Stomach (tissue), 19 donors: ENCODE data around the gene RASD2. TPM values are rescaled to one million over a fixed set of nuclear protein-coding genes. Genes with fewer than 3 reads are reported as not detected.
A peak's percentile ranks its signal among the peaks of the same experiment; 100 is the strongest.
"Not testable (repeated sequence)": the region's sequence is repeated elsewhere in the genome, so short reads cannot be mapped to it uniquely, and the experiment has no call there.

ENCODE experiments used
- DNase-seq, 2 donors: peaks; one replicate each; pipeline versions ENCODE4 v3.0.0 to v3.0.0-alpha.2; 2013 to 2019
- H3K27ac ChIP-seq, 5 donors: fragments of 200-600 bp in 4 of 5; sonication (generic) in 4 of 5; one replicate each; pipeline ENCODE4 v1.5.1; 2013 to 2019; ENCODE audit warnings: mild to moderate bottlenecking in 1 of 5, moderate library complexity in 1 of 5
- H3K27me3 ChIP-seq, 3 donors: fragments of 200-600 bp; sonication (generic); one replicate each; pipeline ENCODE4 v1.5.1; 2017 to 2019; ENCODE audit warnings: mixed run types in 1 of 3
- H3K36me3 ChIP-seq, 4 donors: fragments of 200-600 bp; sonication (generic); 1 replicate in 3 of 4; 2 replicates in 1 of 4; pipeline ENCODE4 v1.5.1; 2016 to 2019
- H3K4me1 ChIP-seq, 4 donors: fragments of 200-600 bp; sonication (generic); one replicate each; pipeline ENCODE4 v1.5.1; 2016 to 2019
- H3K4me3 ChIP-seq, 4 donors: fragments of 200-600 bp; sonication (generic) in 3 of 4; one replicate each; pipeline ENCODE4 v1.5.1; 2016 to 2019; ENCODE audit warnings: mild to moderate bottlenecking in 1 of 4
- H3K9me3 ChIP-seq, 4 donors: fragments of 200-600 bp; sonication (generic); one replicate each; pipeline ENCODE4 v1.5.1; 2016 to 2019
- CTCF ChIP-seq, 7 experiments: fragments of 450-650 bp in 4 of 7; fragments of 200-600 bp in 3 of 7; sonication (generic) in 3 of 7; IDR thresholded peaks; one replicate each; pipeline ENCODE4 v1.5.1; 2016 to 2019; ENCODE audit warnings: antibody characterized with exemption in 7 of 7, control low read depth in 2 of 7, mild to moderate bottlenecking in 1 of 7
- EP300 ChIP-seq: sonication (generic); formaldehyde crosslinking; IDR thresholded peaks from one replicate; pipeline ENCODE4 v1.6.1; 2017; ENCODE audit warnings: antibody characterized with exemption
- POLR2A ChIP-seq, 4 donors: fragments of 450-650 bp; IDR thresholded peaks; one replicate each; pipeline ENCODE4 v1.6.1; 2016; ENCODE audit warnings: antibody characterized with exemption in 4 of 4, control low read depth in 2 of 4, mild to moderate bottlenecking in 1 of 4, moderate library complexity in 1 of 4
- POLR2AphosphoS5 ChIP-seq, 3 donors: sonication (generic); formaldehyde crosslinking; IDR thresholded peaks; one replicate each; pipeline ENCODE4 v1.6.1; 2016; ENCODE audit warnings: antibody characterized with exemption in 3 of 3
- WGBS, 5 donors: extraction: QIAGEN DNeasy Blood & Tissue Kit in 3 of 5; methylation state at CpG; one replicate each; pipeline versions ENCODE4 v1.1.5 to v1.1.7; 2013 to 2018; 5-methylcytosine and 5-hydroxymethylcytosine counted together
- intact Hi-C: fragments of 100-400 bp; cut with DNase I; formaldehyde crosslinking; loops from one replicate; pipeline ENCODE4 v1.15.1; 2023; ENCODE audit warnings: low total_unique reads
- long read RNA-seq, 10 donors: transcript quantifications; one replicate each; lab custom pipeline, GENCODE V29; 2026
- polyA plus RNA-seq, 3 donors: library from polyadenylated mRNA; stranded (reverse); fragments of 200-250 nt; gene quantifications; one replicate each; pipeline ENCODE4 v1.2.3, GENCODE V29; 2013
- total RNA-seq, 5 donors: library from RNA; depleted of rRNA; stranded (reverse); fragments of >200 nt; gene quantifications; one replicate each; pipeline versions ENCODE4 v1.1.0 to v1.2.3, GENCODE V29; 2014 to 2016
- donor health status: healthy with polysubstance abuse.
- donor health status: Bipolar disorder and iron deficiency.
- donor health status: healthy.

Gene RASD2, protein sequence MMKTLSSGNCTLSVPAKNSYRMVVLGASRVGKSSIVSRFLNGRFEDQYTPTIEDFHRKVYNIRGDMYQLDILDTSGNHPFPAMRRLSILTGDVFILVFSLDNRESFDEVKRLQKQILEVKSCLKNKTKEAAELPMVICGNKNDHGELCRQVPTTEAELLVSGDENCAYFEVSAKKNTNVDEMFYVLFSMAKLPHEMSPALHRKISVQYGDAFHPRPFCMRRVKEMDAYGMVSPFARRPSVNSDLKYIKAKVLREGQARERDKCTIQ
- total RNA-seq (1 to 10 TPM in 1 of 5 donors, under 1 TPM in 4; 0.43 to 3.6 (median 0.58) TPM), polyA plus RNA-seq (1 to 10 TPM in 1 of 3 donors, under 1 TPM in 2; 0.68 to 2.9 (median 0.76) TPM)
- long read RNA-seq, donor 1, partial matches to known transcripts: 0 of 1 reads
- long read RNA-seq, donor 1, other reads (novel, unspliced or antisense): 0 of 1 reads
- long read RNA-seq, donor 2, partial matches to known transcripts: 0 of 3 reads
- long read RNA-seq, donor 2, other reads (novel, unspliced or antisense): 0 of 3 reads
- long read RNA-seq, donor 3: 0 reads
- long read RNA-seq, donor 4: 0 reads
- long read RNA-seq, donor 5, partial matches to known transcripts: 0 of 2 reads
- long read RNA-seq, donor 5, other reads (novel, unspliced or antisense): 0 of 2 reads
- long read RNA-seq, donor 6: 0 reads
- long read RNA-seq, donor 7, partial matches to known transcripts: 6 of 7 reads
- long read RNA-seq, donor 7, other reads (novel, unspliced or antisense): 0 of 7 reads
- long read RNA-seq, donor 8, partial matches to known transcripts: 0 of 1 reads
- long read RNA-seq, donor 8, other reads (novel, unspliced or antisense): 0 of 1 reads
- long read RNA-seq, donor 9: 0 reads
- long read RNA-seq, donor 10: 0 reads

- intact Hi-C loops: no loop called here
Measured at GRCh38 chr22:35540595-35541253, at the start of gene RASD2. RASD2 (plus strand) TSS chr22:35540831; CDS start chr22:35546810, 5,979 bp downstream.

GRCh38 chr22:35491061-35491907 lies 49.3 kb upstream of the RASD2 start:
- 67 to 93% (median 80%) methylated on average over 10 to 20 of the region's 24 CpGs for WGBS, 5 donors
- H3K27ac ChIP-seq, H3K27me3 ChIP-seq, H3K4me1 ChIP-seq, intact Hi-C loops, H3K4me3 ChIP-seq, H3K36me3 ChIP-seq, H3K9me3 ChIP-seq, DNase-seq: not testable (repeated sequence)

More at GRCh38 chr22:35540595-35541253, at the start of gene RASD2:
- H3K9me3 ChIP-seq: no peaks in the 10 kb centered on the region
- 0 to 2% (median 1%) methylated on average over 24 to 49 of the region's 49 CpGs for WGBS, 5 donors
- H3K27me3 ChIP-seq: peaks cover 0 to 48% (median 10%) of the 10 kb centered on the region in 3 donors
- peak within 1 kb of the TSS in 3 of 5 donors; percentile 22 to 83 (median 63) for H3K27ac ChIP-seq
- peak within 1 kb of the TSS; percentile 59 to 71 (median 62) for H3K4me3 ChIP-seq
- TF ChIP-seq POLR2AphosphoS5 (IDR thresholded peaks at IDR 0.05): no peak
- TF ChIP-seq CTCF (IDR thresholded peaks at IDR 0.05): no peak
- no peak for TF ChIP-seq EP300
- TF ChIP-seq POLR2A (IDR thresholded peaks at IDR 0.05): no peak
- H3K4me1 ChIP-seq: peaks cover 14 to 40% (median 21%) of the 10 kb centered on the region in 4 donors
- DNase-seq: peak in 1 of 2 donors; percentile 74
- H3K36me3 ChIP-seq: no peaks in the 10 kb centered on the region

GRCh38 chr22:35491908-35492380 lies 48.7 kb upstream of the RASD2 start:
- H3K4me1 ChIP-seq: no peaks in the 10 kb centered on the region
- intact Hi-C loops: no loop called here
- peaks cover 0 to 3% (median 0%) of the 10 kb centered on the region in 3 donors for H3K27me3 ChIP-seq
- H3K4me3 ChIP-seq: no peak overlapping the region
- no peak overlapping the region for H3K27ac ChIP-seq
- no peak for TF ChIP-seq POLR2A (IDR thresholded peaks at IDR 0.05)
- H3K36me3 ChIP-seq: no peaks in the 10 kb centered on the region
- DNase-seq: no peak
- WGBS, 5 donors: 60 to 100% (median 91%) methylated on average over 2 to 3 of the region's 3 CpGs
- no peaks in the 10 kb centered on the region for H3K9me3 ChIP-seq

- Histone ChIP-seq H3K36me3 (no peaks in the 10 kb centered on the region), H3K4me1 (peaks cover 0 to 3% (median 1%) of the 10 kb centered on the region in 4 donors), H3K9me3 (no peaks in the 10 kb centered on the region), H3K27me3 (peaks cover 0 to 3% (median 0%) of the 10 kb centered on the region in 3 donors), H3K4me3 (no peak overlapping the region), H3K27ac (no peak overlapping the region)
- no peak for DNase-seq
- 81 to 87% (median 84%) methylated on average over 4 to 5 of the region's 5 CpGs for WGBS, 5 donors
- intact Hi-C loops: no loop called here
- TF ChIP-seq POLR2A (IDR thresholded peaks at IDR 0.05) (no peak), CTCF (IDR thresholded peaks at IDR 0.05) (no peak), POLR2AphosphoS5 (IDR thresholded peaks at IDR 0.05) (no peak), EP300 (no peak)
Measured at GRCh38 chr22:35493074-35493473, 47.6 kb upstream of the RASD2 start.

- DNase-seq, H3K36me3 ChIP-seq, H3K9me3 ChIP-seq, H3K27ac ChIP-seq, H3K27me3 ChIP-seq, H3K4me3 ChIP-seq, intact Hi-C loops: not testable (repeated sequence)
- 87 to 94% (median 92%) methylated on average over 14 of the region's 14 CpGs for WGBS, 5 donors
- peaks cover 0 to 13% (median 7%) of the 10 kb centered on the region in 4 donors for H3K4me1 ChIP-seq
Measured at GRCh38 chr22:35495711-35496110, 44.9 kb upstream of the RASD2 start.
